Cortex of kidney (tissue), 1 donor: ENCODE data around the gene DSCAML1.

Source experiments
- DNase-seq: peaks from one replicate; lab custom pipeline; 2025; lab: John Stamatoyannopoulos, UW

The DSCAML1 gene

GRCh38 chr11:117663414-117663813 is 133.6 kb downstream of the DSCAML1 start:
- no peak for DNase-seq

- no peak for DNase-seq
These were observed 134.2 kb downstream of the DSCAML1 start for GRCh38 chr11:117662671-117663269.

GRCh38 chr11:117662255-117662654 is 134.8 kb downstream of the DSCAML1 start:
- no peak for DNase-seq

GRCh38 chr11:117658809-117659208 is 138.2 kb downstream of the DSCAML1 start:
- no peak for DNase-seq

- DNase-seq, result no peak
These were observed 139.2 kb downstream of the DSCAML1 start for GRCh38 chr11:117657794-117658193.

- no peak for DNase-seq
These were observed 142.4 kb downstream of the DSCAML1 start for GRCh38 chr11:117654281-117655255.

GRCh38 chr11:117652521-117652920 is 144.5 kb downstream of the DSCAML1 start:
- no peak for DNase-seq

- DNase-seq, result no peak
These were observed 147.5 kb downstream of the DSCAML1 start for GRCh38 chr11:117649296-117650055.

- no peak for DNase-seq
These were observed 149.1 kb downstream of the DSCAML1 start for GRCh38 chr11:117647872-117648271.

- DNase-seq, result no peak
These were observed 149.8 kb downstream of the DSCAML1 start for GRCh38 chr11:117647207-117647606.

GRCh38 chr11:117646411-117646810 is 150.6 kb downstream of the DSCAML1 start:
- DNase-seq, result no peak

GRCh38 chr11:117644403-117645155 is 152.4 kb downstream of the DSCAML1 start:
- no peak for DNase-seq

GRCh38 chr11:117643606-117644300 is 153.3 kb downstream of the DSCAML1 start:
- no peak for DNase-seq

- no peak for DNase-seq
These were observed 154.2 kb downstream of the DSCAML1 start for GRCh38 chr11:117642835-117643234.

GRCh38 chr11:117642396-117642795 is 154.6 kb downstream of the DSCAML1 start:
- DNase-seq, result no peak

GRCh38 chr11:117641008-117641915 is 155.8 kb downstream of the DSCAML1 start:
- no peak for DNase-seq

- no peak for DNase-seq
These were observed 157.0 kb downstream of the DSCAML1 start for GRCh38 chr11:117640041-117640440.

- no peak for DNase-seq
These were observed 157.4 kb downstream of the DSCAML1 start for GRCh38 chr11:117639601-117640000.

GRCh38 chr11:117638911-117639543 is 158.0 kb downstream of the DSCAML1 start:
- DNase-seq, result no peak
